PC-3 (cell line): Measurements from ENCODE around the gene SLC30A3.

Experiments
- EZH2 ChIP-seq: fragments of 300-600 bp; sonication (generic); IDR thresholded peaks from one replicate; pipeline ENCODE4 v1.6.1; 2017; ENCODE audit warnings: antibody characterized with exemption, mild to moderate bottlenecking, low read length; ENCODE audit not compliant: unreplicated experiment
- TF ChIP-seq, protein P1 (sequence below): fragments of 300-600 bp; sonication (generic); conservative IDR thresholded peaks from 2 replicates; pipeline ENCODE4 v1.5.1; 2017; ENCODE audit warnings: antibody characterized with exemption, low read depth, mild to moderate bottlenecking, low read length

DNA sequence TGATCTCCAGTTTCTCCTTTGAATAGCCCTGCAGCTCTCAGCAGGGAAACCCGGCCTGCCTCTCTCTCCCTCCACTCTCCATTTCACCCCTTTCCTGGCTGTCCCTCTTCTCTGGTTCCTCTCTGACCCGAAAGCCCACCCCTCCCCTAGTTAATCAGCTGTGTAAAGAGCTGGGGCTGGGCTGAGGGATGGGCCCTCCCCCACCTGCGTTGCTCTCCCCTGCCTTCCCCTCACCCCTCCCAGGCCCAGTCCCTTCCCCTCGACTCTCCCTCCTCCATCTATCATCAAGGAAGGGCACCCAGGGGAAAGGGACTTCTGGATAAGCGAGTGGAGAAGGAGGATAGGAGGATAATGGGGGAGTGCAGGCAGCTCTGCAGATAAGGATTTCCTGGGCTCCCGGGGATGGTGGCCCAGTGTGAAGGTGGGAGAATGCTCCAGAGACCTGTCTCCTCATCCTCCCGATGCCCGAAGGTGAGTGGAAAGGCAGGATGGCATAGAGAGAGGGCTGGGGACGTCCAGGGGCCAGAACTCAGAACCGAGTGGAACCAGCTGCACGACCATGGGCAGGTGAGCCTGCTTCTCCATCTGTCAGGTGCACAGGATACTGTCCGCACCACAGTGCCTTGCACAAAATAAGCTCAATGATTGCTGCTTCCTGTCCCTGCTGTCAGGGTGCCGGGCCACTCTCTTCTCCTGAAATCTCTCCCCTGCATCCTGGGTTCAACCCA lies 12.0 kb downstream of the SLC30A3 start:
- TF ChIP-seq, protein P1, sequence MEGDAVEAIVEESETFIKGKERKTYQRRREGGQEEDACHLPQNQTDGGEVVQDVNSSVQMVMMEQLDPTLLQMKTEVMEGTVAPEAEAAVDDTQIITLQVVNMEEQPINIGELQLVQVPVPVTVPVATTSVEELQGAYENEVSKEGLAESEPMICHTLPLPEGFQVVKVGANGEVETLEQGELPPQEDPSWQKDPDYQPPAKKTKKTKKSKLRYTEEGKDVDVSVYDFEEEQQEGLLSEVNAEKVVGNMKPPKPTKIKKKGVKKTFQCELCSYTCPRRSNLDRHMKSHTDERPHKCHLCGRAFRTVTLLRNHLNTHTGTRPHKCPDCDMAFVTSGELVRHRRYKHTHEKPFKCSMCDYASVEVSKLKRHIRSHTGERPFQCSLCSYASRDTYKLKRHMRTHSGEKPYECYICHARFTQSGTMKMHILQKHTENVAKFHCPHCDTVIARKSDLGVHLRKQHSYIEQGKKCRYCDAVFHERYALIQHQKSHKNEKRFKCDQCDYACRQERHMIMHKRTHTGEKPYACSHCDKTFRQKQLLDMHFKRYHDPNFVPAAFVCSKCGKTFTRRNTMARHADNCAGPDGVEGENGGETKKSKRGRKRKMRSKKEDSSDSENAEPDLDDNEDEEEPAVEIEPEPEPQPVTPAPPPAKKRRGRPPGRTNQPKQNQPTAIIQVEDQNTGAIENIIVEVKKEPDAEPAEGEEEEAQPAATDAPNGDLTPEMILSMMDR, result no peak
- no peak for TF ChIP-seq EZH2
